ENCODE results near the gene CCDC117. TPM values are rescaled to one million over a fixed set of nuclear protein-coding genes. Genes with fewer than 3 reads are reported as not detected.
"Not testable (repeated sequence)": the region's sequence is repeated elsewhere in the genome, so short reads cannot be mapped to it uniquely, and the experiment has no call there.

The CCDC117 gene
- total RNA-seq, 1 experiment from 2014 or later: 36.1 TPM

GRCh38 chr22:28805426-28805825 lies 32.9 kb downstream of the CCDC117 start:
- not testable (repeated sequence) for H3K36me3 ChIP-seq (replicated peaks; ENCODE audit: control insufficient read depth, insufficient read depth, low read length); H3K4me3 ChIP-seq (ENCODE audit: insufficient read depth, low read depth, low read length); DNase-seq; H3K27me3 ChIP-seq (ENCODE audit: control insufficient read depth, insufficient read depth, low read length)

- H3K36me3 ChIP-seq (replicated peaks; ENCODE audit: control insufficient read depth, insufficient read depth, low read length): no peaks in the 10 kb centered on the region; the same call in 1 of the 2 replicates
- no peaks in the 10 kb centered on the region for H3K27me3 ChIP-seq (ENCODE audit: control insufficient read depth, insufficient read depth, low read length)
- DNase-seq: no peak
- H3K4me3 ChIP-seq (ENCODE audit: insufficient read depth, low read depth, low read length): no peak overlapping the region
Observed at GRCh38 chr22:28808716-28809355, 36.3 kb downstream of the CCDC117 start.

- H3K36me3 ChIP-seq (replicated peaks; ENCODE audit: control insufficient read depth, insufficient read depth, low read length): no peaks in the 10 kb centered on the region; the same call in 1 of the 2 replicates
Observed at GRCh38 chr22:28810821-28811491, 38.5 kb downstream of the CCDC117 start.

DNA sequence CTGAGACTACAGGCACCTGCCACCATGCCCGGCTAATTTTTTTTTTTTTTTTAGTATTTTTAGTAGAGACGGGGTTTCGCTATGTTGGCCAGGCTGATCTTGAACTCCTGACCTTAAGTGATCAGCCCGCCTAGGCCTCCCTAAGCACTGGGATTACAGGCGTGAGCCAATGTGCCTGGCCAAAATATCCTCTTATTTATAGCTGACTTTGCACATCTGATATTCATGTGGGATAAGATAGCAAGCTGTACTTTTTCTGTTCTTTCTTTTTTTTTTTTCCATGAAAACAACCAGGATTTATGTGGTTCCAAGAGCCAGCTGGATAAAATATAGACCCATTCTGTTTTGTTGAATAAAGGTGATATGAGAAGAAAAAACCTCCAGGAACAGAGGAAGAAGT lies 40.0 kb downstream of the CCDC117 start:
- no peaks in the 10 kb centered on the region; the same call in 1 of the 2 replicates for H3K36me3 ChIP-seq (replicated peaks; ENCODE audit: control insufficient read depth, insufficient read depth, low read length)
- DNase-seq: no peak
- H3K27me3 ChIP-seq (ENCODE audit: control insufficient read depth, insufficient read depth, low read length): no peaks in the 10 kb centered on the region
- no peak overlapping the region for H3K4me3 ChIP-seq (ENCODE audit: insufficient read depth, low read depth, low read length)

More at GRCh38 chr22:28810821-28811491, 38.5 kb downstream of the CCDC117 start:
- DNase-seq: no peak
- H3K27me3 ChIP-seq (ENCODE audit: control insufficient read depth, insufficient read depth, low read length): no peaks in the 10 kb centered on the region
- H3K4me3 ChIP-seq (ENCODE audit: insufficient read depth, low read depth, low read length): no peak overlapping the region

- Histone ChIP-seq H3K4me3 (ENCODE audit: insufficient read depth, low read depth, low read length) (no peak overlapping the region), H3K36me3 (replicated peaks; ENCODE audit: control insufficient read depth, insufficient read depth, low read length) (no peaks in the 10 kb centered on the region; the same call in 1 of the 2 replicates), H3K27me3 (ENCODE audit: control insufficient read depth, insufficient read depth, low read length) (no peaks in the 10 kb centered on the region)
- DNase-seq: no peak
Observed at GRCh38 chr22:28813772-28814518, 41.5 kb downstream of the CCDC117 start.

DNA sequence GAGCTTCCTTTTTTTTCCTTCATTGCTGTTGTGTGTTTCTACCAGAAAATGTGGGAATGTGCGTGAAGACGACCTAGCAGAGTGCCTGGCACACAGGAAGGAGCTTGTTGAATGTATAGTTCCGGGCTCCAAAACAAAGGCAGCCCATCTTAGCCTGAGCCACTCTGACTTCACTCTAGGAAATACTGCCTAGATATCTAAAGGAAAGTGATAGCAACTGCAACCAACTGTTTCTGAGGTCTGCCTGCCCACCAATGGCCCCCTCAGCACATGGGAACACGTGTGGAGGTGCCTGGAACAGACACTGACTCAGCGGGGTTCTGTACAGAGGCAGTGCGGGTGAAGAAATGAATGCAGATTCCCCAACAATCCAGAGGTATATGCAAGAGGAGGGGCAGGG lies 42.6 kb downstream of the CCDC117 start:
- H3K4me3 ChIP-seq (ENCODE audit: insufficient read depth, low read depth, low read length): no peak overlapping the region
- DNase-seq: no peak
- no peaks in the 10 kb centered on the region for H3K27me3 ChIP-seq (ENCODE audit: control insufficient read depth, insufficient read depth, low read length)
- H3K36me3 ChIP-seq (replicated peaks; ENCODE audit: control insufficient read depth, insufficient read depth, low read length): no peaks in the 10 kb centered on the region

DNA sequence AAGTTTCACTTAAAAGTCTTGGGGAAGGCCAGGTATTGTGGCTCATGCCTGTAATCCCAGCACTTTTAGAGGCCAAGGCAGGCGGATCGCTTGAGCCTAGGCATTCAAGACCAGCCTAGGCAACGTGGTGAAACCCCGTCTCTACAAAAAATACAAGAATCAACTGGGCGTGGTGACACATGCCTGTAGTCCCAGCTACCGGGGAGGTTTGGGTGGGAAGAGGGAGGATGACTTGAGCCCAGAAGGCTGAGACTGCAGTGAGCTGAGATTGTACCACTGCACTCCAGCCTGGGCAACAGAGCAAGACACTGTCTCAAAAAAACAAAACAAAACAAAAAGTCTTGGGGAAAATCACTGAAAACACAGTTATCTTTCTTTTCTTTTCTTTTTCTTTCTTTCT lies 43.2 kb downstream of the CCDC117 start:
- H3K4me3 ChIP-seq (ENCODE audit: insufficient read depth, low read depth, low read length): no peak overlapping the region
- DNase-seq: no peak
- H3K36me3 ChIP-seq (replicated peaks; ENCODE audit: control insufficient read depth, insufficient read depth, low read length): no peaks in the 10 kb centered on the region
- H3K27me3 ChIP-seq (ENCODE audit: control insufficient read depth, insufficient read depth, low read length): no peaks in the 10 kb centered on the region

DNA sequence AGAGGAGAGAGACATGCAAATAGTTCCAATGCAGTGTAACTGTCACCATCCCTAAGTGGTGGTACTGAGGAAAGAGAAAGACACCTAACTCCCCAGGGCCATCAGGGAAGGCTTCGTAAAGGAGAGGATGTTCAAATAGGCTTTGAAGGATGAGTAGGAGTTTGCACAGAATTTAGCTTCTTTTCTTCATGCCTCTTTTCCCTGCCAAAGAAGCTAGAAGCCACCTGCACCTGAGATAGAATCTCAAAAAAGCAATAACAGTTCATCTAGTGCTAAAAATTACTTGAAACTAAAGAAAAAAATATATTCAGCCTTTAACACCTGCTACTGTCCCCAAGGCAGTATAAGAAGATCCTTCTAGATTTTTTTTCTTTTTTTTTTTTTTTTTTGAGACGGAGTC lies 44.6 kb downstream of the CCDC117 start:
- H3K27me3 ChIP-seq (ENCODE audit: control insufficient read depth, insufficient read depth, low read length): no peaks in the 10 kb centered on the region
- no peaks in the 10 kb centered on the region for H3K36me3 ChIP-seq (replicated peaks; ENCODE audit: control insufficient read depth, insufficient read depth, low read length)
- no peak overlapping the region for H3K4me3 ChIP-seq (ENCODE audit: insufficient read depth, low read depth, low read length)
- no peak for DNase-seq

DNA sequence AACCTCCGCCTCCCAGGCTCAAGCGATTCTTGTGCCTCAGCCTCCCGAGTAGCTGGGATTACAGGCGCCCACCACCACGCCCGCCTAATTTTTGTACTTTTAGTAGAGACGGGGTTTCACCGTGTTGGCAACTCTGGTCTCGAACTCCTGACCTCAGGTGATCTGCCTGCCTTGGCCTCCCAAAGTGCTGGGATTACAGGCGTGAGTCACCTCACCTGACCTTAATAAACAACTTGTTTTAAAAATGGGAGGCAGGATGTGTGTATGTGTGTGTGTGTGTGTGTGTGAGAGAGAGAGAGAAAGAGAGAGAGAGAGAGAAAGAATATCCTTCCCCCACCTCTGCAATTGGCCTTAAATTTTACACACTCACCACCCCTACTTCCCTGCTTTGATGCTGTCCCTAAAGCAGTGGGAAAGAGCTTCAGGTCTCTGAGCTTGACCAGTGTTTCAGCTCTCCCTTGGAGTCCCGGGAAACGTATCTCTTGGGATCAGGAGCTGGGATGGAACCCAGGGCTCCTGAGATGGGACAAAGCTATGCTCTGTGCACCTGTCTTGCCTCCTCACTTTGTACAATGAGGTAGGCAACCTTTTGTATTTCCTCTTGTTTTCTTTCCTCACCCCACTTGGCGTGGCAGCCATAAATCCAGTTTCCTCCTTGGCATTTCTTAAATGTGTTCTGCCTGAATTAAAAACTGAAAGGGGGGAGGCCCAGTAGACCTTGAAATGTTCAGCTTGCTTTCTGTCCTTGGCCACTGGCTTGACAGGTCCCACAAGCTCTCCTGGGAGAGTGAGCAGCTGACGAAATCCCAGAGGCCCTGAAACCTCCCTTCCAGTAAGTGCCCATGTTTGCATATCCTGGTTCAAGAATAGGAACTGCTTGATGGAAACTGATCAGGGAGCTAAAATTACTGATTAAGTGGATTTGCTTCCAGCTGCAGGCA lies 45.7 kb downstream of the CCDC117 start:
- no peaks in the 10 kb centered on the region for H3K36me3 ChIP-seq (replicated peaks; ENCODE audit: control insufficient read depth, insufficient read depth, low read length)

DNA sequence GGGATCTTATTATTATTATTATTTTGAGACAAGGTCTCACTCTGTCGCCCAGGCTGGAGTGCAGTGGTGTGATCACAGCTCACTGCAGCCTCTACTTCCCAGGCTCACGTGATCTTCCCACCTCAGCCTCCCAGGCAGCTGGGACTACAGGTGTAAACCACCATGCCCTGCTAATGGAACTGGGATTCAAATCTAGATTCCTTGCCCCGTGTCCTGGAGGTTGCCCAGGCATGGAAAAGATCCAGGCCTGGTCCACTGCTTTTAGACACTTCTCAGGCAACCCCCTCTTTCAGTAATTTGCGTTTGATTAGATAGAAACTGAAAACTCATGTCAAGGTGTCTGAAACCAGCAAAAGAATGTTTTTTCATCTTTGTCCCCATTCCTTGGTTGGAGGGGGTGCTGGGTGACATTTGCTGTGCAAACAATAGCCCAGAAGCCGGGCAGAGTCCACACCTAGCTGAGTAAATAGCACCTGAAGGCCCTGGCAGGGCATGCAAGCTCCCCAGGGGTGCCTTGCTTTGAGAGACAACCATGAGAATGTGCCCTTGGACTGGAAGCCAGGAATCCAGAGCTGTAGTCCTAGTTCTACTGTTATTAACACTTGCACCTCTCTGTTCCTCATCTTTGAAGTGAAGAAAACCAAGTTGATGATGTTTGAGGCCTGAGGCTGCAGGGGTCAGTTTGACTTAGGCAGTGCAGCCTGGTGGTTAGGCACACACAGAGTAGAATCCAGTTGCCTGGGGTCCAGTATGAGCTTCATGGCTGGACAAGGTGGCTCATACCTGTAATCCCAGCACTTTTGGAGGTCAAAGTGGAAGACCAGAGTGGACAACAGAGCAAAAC lies 47.0 kb downstream of the CCDC117 start:
- DNase-seq: no peak
- H3K36me3 ChIP-seq (replicated peaks; ENCODE audit: control insufficient read depth, insufficient read depth, low read length): no peaks in the 10 kb centered on the region
- no peaks in the 10 kb centered on the region for H3K27me3 ChIP-seq (ENCODE audit: control insufficient read depth, insufficient read depth, low read length)
- no peak overlapping the region for H3K4me3 ChIP-seq (ENCODE audit: insufficient read depth, low read depth, low read length)

More for the DNA sequence above, 45.7 kb downstream of the CCDC117 start:
- Histone ChIP-seq H3K27me3 (ENCODE audit: control insufficient read depth, insufficient read depth, low read length) (no peaks in the 10 kb centered on the region), H3K4me3 (ENCODE audit: insufficient read depth, low read depth, low read length) (no peak overlapping the region)
- DNase-seq: no peak

DNA sequence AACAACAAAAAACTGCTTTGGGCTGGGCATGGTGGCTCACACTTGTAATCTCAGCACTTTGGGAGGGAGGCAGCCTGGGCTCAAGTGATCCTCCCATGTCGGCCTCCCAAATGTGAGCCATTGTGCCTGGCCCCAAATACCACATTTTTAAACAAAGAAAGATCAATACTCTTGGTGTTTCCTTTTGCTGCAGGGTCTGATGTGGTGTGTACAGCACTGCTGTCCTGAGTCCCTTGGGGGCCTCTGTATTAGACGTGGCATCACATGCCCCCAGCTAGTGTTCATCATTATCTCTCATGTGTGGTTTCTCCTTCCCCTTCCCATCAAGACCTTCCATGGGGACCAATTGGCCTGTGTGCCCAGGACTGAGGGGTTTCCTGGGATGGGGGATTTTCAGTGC lies 48.4 kb downstream of the CCDC117 start:
- Histone ChIP-seq H3K27me3 (ENCODE audit: control insufficient read depth, insufficient read depth, low read length) (no peaks in the 10 kb centered on the region), H3K4me3 (ENCODE audit: insufficient read depth, low read depth, low read length) (no peak overlapping the region), H3K36me3 (replicated peaks; ENCODE audit: control insufficient read depth, insufficient read depth, low read length) (no peaks in the 10 kb centered on the region)
- DNase-seq: no peak

- DNase-seq: no peak
- no peaks in the 10 kb centered on the region for H3K27me3 ChIP-seq (ENCODE audit: control insufficient read depth, insufficient read depth, low read length)
- no peak overlapping the region for H3K4me3 ChIP-seq (ENCODE audit: insufficient read depth, low read depth, low read length)
- no peaks in the 10 kb centered on the region for H3K36me3 ChIP-seq (replicated peaks; ENCODE audit: control insufficient read depth, insufficient read depth, low read length)
Observed at GRCh38 chr22:28821452-28821851, 49.0 kb downstream of the CCDC117 start.

DNA sequence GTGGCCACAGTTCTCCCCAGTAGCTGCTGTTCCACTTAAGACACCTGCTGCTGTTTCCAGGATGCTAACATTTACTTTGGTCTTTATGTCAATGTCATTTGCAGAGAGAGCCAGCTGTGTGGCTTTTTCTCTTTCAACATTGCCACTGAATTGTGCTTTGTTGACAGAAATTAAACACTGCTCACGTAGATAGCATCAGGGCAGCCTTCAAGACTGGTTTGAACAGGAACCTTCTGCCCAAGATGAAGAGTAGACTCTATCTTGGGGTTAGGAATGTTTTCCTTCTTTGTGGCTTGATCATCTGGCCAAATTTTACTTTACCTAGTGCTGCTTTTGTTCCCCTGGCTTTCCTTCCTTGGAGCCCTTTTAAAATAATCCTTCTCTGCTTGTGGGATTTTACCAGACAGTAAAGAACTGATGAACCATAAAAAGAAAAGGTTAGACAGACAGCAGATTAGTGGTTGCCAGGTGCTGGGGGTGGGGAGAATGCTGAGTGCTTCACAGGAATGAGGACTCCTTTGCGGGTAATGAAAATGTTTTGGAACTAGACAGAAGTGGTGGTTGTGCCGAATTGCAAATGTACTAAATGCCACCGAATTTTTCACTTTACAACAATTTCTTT lies 50.5 kb downstream of the CCDC117 start:
- H3K36me3 ChIP-seq (replicated peaks; ENCODE audit: control insufficient read depth, insufficient read depth, low read length): no peaks in the 10 kb centered on the region
- no peak for DNase-seq
- no peaks in the 10 kb centered on the region for H3K27me3 ChIP-seq (ENCODE audit: control insufficient read depth, insufficient read depth, low read length)
- H3K4me3 ChIP-seq (ENCODE audit: insufficient read depth, low read depth, low read length): no peak overlapping the region
